ENCODE data around the gene B3GALT6.

GRCh38 chr1:1239614-1240347, 7.7 kb downstream of the B3GALT6 start:
- TF ChIP-seq EZH2 (IDR thresholded peaks at IDR 0.05; ENCODE audit: insufficient read depth, poor library complexity, severe bottlenecking) (no peak), EZH2phosphoT487 (IDR thresholded peaks at IDR 0.05; ENCODE audit: insufficient read depth, low read depth) (no peak)
